NCI-H748 treated with DMSO at 0.1 percent for 48 hours (cell line): ENCODE data around the gene ZC3H13.

Experiments used
- DNase-seq: peaks from one replicate; lab custom pipeline; 2025; lab: John Stamatoyannopoulos, UW

Gene ZC3H13

DNA sequence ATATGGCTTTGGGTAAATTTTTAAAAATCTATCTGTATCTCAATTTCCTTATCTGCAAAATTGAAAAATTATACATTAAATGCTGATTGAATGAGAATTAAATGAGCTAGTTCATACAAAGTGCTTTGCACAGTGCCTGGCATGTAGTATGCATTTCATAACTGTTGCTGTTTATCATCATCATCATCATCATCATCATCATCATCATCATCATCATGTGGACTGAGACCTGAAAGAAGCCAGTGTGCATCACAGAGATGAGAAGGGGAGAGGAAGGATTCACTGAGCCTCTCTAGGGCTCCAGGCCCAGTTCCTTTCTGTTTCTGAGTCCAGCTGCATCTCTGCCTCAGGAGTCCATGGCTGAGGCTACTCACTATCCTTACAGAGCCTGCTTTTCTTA is 6.9 kb upstream of the ZC3H13 start:
- no peak for DNase-seq

DNA sequence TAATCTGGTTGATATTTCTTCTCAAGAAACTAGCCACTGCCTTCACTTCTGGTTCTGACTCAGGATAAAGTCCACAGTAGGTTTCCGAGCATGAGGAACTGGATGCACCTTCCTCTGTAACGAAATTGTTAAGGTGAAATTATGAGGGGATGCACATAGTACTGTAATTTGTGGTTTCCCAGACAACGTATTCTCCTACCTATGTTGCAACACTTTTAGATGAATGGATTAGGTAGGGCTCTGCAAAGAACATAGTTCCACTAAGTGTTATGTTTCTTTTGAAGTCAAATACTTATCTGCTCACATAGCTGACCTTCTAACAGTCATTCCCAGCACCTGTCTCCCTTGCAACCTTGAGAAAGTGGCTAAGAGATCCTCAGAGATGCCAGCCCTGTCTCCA is 5.7 kb upstream of the ZC3H13 start:
- no peak for DNase-seq

DNA sequence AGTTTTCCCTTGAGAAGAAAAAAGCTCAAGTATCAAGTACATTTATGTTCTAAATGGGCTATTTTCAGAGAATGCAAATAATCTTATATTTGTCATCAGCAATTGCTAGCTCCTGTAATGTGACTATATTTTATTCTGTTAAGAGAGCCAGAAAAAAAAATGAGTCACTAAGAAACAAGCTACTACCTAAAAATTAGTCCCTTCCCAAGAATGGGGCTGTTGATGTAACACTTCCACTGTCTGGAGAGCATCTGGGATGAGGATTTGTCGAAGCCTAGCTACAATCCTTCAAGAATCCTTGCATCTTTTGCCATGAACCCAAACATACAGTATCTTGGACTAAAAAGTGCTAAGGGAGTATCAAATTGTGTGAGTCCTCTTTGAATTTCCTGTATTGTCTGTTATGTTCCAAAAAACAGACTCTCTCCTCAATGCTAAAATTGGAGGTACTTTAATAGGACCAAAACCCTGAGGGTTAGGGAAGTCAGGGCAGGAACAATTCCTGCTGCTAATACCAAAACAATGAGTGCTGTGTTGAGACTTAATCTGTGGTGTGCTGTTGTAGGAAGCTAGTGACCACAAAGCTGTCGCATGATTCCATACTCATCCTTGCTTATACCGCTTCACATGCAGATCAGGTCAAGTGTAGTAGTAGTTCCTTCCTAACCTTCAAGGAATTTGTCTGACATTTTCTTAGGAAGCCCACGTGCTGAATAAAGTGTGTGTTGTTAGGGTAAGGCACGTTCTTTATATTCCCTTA is 4.9 kb upstream of the ZC3H13 start:
- no peak for DNase-seq

DNA sequence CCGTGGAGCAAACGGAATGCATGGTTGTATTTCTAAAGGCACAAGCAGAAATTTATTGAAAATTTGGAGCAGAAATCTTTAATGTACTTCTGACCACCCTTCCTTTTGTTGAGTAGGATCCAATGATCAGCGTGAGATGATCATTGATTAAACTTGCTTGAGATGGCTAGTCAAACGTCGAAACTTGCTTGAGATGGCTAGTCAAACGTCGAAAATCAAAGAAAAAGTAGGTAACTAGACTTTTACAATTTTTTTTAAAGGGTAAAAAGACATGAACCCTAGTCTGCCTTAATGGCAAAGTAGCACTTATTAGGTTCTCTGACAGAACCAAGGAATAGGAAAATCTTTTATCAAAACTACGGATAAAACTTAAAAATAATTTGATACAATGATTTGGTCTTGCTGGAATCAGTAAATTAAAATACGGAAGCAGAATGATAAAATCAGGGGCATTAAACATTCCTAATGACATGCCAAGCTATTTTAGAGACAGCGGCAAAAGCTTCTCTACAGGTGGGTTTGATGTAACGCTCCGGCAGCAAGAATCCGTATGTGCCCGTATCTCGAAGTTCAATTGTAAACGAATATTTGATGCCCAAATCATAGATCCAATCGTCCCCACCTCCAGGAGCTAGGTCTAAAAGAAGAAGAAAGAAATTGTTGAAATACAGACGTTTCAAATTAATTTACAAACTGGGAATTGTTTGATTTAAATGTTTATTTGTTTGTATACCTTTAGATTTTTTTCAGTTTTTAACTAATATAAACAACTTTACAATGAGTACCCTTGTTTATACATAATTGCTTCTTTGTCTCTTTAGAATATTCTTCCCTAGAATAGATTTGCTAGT is 841 bp upstream of the ZC3H13 start:
- peak; percentile 6 for DNase-seq

DNA sequence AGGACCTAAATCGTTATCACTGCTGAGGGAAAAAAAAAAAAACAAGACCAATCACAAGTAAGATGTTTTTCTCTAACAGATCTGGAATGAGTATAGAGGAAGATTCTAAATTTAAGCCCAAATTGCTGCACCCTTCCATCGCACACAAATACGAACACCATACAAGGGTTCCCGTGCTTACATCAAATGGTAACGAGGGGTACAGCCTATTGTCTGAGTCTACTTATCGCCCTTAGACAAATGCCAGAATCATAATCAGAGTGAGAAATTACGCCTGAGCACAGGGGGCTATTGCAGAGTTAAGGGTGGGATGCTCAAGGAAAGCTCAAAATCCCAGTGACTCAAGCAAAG is 603 bp downstream of the ZC3H13 start:
- DNase-seq, result peak; percentile 9

DNA sequence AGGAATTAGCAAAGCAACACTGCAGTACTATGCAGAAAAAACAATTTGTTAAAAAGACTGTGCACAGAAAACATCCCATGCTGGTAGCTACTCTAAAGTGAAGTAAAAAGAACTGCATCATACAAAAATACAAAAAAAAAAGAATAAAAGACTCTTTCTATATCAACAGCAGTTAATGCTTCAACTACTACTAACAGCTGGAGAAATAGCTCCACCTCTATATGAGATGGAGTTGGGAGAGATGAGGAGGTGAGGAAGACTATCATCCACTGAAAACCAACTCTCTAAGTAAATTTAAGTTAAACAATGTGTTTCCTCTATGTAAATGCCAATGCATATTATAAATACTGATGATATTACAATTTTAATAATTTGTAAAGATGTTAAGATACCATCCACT is 1.8 kb downstream of the ZC3H13 start:
- DNase-seq, result no peak

DNA sequence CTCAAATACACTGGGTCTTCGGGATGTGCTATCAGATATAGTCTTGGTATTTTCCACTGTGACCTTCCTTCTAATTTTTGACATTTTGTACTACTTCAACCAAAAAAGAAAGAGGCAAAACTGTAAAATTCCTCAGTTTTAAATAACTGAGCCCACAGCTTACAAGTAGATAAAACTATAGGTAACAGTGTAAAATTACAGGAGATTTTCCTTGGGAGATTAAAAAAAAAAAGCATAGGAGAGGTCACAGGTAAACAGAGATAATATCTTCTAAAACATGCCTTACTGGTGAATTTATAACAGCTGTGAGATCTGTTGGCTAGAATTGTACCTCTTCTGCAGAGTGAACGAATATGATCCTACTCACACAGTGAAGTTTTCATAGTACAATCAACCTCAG is 7.1 kb downstream of the ZC3H13 start:
- no peak for DNase-seq

DNA sequence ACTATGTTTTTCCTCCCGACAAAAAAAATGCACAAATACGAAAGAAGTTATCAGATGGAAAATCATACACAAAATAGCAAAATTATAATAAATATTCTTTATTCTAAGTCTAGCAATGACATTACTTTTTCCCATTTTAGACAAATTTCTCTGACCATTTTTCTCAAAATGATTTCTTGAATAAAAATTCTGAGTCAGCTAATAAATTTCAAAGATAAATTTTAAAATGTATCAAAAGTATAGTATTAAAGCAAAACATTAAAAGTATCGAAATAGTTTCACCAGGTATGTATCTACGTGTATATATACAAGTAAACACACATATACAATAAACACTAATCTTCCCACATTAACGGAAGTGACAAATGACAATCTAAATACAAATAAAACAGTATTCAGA is 8.9 kb downstream of the ZC3H13 start:
- DNase-seq, result no peak

DNA sequence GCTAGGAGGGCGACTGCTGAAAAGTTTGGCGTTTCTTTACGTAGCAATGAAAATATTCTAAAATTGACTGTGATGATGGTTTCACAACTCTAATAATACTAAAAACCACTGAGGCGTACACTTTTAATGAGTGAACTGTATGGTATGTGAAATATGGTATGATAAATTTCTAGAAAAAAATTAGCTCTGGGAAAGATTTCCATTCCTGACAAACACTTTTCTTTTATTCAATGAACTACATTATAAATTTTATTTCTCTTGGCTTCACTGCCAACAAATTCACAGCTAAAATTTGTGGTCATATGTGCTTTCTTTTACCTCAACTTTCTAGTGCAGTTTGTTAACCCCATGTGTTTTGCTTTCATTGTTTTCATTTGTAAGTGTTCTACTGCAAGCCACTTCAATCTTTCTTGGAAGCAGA is 11.1 kb downstream of the ZC3H13 start:
- DNase-seq, result no peak

DNA sequence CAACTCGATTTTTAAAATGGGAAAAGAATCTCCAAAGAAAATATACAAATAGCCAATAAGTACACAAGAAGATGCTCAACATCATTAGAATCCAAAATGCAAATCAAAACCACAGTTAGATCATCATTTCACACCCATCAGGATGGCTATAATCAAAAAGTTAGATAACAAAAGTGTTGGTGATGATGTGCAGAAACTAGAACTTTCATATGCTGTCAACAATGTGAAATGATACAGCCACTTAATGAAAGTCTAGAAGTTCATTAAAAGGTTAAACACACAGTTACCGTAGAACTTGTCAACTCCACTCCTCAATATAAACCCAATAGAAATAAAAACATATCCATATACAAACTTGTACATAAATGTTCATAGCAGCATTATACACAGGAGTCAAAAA is 11.8 kb downstream of the ZC3H13 start:
- no peak for DNase-seq

DNA sequence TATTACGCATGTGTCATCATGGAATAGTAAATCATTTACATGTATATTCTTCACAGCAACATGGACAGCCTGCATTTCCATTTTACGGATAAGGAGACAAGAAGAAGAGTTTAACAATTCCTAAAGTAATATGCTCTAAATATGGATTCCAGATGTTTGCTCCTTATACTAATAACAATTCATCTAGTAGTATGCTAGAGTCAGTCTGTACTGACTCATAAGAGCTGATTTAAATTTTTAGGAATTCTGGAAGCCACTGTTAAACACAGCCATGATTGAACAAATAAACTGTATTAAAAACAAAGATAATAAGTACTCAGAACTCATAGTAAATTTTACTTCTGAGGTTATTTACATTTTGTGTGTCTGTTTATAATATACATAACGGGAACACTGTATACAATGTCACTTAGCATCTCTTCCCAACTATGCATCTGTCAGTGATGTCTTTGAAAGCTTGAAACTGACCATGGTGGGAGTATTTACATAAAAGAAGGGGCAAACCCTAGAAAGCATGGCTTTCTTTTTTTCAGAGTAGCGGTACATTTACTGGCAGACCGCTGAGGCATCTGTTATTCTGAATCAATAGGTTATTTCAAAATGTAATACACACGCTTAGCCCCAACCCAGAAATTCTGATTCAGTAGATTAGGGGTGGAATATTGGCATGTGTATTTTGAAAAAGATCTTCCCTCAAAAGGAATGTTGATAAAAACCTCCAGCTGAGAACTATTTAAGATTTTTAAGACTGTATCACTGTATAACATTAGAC is 12.9 kb downstream of the ZC3H13 start:
- DNase-seq, result no peak

DNA sequence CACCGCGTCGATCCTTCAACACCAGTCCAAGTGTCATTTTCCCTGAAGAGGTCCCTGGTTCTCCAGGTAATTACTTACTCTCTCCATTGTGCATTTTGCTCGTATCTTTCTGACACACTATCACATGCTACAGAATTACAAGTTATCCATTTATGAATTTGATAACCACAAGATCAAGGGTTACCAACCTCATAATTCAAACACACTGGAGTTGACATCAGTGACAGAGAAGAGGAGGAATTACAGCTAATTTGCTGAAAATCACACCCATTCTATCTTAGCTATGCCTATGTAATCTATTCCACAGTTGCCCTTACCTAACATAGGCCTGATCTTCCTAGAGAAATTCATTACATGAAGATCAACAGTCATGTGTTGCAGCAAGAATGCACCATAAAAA is 14.2 kb downstream of the ZC3H13 start:
- no peak for DNase-seq

DNA sequence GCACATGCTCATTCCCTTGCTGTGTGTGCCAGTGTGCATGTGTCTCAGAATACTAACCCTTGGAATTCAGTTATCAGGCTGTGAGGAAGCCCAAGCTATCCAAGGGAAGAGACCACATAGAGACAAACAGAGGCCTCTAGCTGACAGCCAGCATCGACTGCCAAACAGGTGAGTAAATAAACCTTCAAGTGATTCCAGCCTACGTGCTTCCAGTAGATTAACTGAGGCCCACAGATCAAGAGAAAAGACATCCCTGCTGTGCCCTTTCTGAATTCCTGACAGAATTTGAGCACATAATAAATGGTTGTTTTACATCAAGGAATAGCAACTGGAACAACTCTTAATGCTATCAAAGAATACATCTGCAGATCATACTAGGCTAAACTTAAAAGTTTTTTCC is 17.5 kb downstream of the ZC3H13 start:
- peak; percentile 70 for DNase-seq

DNA sequence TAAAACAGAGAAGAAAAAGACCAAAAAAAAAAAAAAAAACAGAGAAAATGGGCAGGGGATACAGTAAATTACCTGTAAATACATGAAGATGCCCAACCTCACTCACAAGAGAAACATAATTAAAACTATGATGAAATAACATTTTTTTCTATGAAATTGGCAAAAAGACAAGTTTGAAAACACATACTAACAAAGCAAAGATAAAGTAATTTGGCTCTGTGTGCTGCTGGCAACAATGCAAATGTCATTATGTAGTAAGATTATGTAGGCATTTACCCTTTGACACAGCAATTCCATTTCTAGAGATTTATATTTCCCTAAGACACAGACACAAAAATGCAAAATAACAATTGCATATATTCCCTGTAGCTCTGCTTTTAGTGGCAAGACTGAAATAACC is 20.2 kb downstream of the ZC3H13 start:
- no peak for DNase-seq

DNA sequence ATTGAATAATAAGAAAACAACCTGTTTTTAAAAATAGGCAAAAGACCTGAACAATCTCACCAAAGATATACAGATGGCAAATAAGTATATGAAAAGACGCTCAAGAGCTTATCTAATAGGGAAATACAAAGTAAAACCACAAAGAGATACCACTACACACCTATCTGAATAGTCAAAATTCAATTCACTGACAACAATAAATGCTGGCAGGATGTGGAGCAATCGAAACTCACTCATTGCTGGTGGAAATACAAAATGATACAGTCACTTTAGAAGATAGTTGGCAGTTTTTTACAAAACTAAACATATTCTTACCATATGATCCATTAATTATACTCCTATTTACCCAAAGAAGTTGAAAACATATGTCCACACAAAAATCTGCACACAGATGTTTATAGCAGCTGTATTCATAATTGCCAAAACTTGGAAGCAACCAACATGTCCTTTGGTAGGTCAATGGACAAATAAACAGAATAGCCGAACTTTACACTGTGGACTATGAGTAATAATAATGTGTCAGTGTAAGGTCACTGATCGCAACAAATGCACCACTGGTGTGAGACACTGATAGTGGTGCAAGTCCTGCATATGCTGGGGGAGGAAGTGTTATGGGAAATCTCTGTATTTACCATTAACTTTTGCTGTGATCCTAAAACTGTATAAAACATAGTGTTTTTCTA is 20.8 kb downstream of the ZC3H13 start:
- DNase-seq, result no peak

DNA sequence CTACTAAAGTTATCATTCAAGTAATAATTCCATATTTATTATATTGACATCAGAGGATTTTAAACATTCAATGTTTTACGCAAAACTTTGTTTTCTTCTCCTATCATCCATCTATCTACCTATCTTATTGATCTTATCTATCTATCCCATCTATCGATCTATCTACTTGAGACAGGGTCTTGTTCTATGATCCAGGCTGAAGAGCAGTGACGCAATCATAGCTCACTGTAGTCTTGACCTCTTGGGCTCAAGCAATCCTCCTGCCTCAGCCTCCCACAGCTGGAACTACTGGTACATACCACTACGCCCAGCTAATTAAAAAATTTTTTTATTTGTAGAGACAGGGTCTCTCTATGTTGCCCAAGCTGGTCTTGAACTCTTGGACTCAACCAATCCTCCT is 27.4 kb downstream of the ZC3H13 start:
- DNase-seq, result no peak

DNA sequence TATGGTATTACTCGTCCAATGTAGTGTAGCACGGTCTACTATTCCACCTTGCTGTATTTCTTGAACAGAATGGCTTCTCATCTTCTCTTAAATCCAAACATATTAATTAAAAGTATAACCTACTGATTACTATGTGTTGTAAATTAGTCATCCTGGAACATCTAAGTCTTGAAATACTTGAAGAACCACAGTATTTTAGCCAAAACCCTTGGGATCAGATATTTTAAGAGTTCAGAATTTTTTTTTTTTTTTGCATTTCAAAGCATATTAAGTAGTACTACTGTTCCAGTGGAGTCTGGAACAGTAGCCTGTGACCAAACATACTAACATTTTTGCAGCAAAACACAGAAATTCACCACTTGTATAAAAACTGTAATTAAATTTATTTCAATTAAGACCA is 30.1 kb downstream of the ZC3H13 start:
- DNase-seq, result no peak

DNA sequence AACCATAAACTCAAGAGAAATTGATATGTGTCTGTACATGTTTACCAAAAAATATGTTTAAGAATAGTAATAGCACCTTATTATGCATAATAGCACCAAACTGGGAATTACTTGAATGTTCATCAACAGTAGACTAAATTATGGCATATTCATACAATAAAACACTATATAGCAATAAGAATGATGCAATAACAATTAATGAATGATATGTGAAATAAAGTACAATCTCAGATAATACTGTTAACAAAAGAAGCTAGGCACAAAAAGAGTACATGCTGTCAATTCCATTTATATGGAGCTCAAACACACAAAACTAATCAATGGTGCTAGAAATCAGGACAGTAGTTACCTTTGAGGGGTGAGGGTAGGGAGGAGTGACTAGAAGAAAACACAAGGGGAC is 36.3 kb downstream of the ZC3H13 start:
- DNase-seq, result no peak

DNA sequence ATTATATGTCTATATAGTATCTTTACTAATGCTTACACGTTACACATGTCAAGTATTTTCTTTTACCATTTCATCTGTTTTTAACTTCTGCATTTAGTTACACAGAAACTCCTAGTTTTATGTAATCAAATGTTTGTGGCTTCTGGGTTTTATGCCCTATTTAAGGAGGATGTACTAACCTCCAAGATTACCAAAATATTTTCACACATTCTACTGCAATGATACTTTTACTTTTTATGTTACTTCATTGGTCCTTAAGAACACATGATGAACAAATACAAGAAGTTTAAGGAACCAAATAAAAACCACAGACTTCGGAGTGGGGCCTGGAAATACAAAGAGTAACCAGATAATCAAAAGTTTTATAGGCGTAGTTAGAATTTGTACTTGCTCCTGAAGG is 37.2 kb downstream of the ZC3H13 start:
- DNase-seq, result no peak

DNA sequence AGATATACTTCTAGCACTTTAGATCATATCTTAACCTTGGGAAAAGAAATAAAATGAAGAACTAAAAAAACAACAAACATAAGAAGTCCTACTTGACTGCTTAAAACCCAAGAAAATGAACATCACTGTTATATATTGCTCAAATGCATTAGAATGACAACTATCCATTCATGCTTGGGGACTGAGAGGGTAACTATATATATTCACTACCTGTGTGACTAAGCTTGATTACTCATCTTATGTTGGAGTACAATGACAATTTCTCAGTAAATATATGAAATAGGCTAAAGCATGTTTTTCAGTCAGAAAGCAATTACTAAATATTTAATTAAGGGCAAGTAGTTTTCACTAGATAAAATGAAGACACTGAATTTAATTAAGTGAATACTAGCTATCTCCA is 40.1 kb downstream of the ZC3H13 start:
- no peak for DNase-seq

DNA sequence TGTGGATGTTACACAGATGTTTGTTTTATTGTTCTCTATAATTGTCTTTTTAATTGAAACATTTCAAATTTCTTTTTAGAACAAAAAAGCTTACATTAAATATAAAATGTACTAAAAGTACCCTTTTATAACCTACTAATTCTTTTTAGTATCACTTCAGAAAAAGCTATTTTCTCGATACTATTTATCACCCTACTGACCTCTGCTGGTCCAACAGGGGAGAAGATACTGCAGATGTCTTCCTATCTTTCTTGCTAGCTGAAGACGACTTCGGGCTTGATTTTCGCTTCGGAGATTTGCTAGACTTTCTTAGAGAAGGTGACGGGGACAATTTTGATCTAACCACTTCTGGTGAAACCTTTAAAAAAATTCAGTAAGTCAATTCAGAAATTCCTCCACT is 42.4 kb downstream of the ZC3H13 start:
- no peak for DNase-seq

DNA sequence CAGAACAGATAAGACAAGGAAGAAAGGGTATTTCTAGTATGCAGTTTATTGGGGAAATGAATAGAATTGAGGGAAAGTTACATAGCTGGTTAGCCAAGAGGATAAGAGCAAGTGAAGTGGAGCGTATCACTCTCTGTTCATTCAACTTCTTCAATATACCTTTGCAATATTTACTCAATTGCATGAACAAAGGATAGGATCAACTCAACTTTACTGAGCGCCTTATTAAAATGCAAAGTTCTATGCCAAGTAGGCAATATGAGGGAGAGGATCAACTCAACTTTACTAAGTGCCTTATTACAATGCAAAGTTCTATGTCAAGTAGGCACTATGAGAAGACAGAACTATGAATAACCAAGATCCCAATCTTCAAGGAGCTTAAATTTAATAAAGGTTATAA is 43.9 kb downstream of the ZC3H13 start:
- DNase-seq, result no peak
